ENCODE results near the gene TCIRG1.
A peak's percentile ranks its signal among the peaks of the same experiment; 100 is the strongest.

TCIRG1 gene

GRCh38 chr11:68040101-68040956 lies 1.5 kb downstream of the TCIRG1 start:
- no peaks in the 10 kb centered on the region for H3K27me3 Mint-ChIP-seq
- ATAC-seq (replicated peaks; ENCODE audit: extremely low read depth, poor library complexity, severe bottlenecking) (peak; percentile 55), DNase-seq (ENCODE audit: low spot score in 2 of 2) (peak; percentile 37)
- H3K27ac Mint-ChIP-seq (ENCODE audit: low read depth) = peak overlapping the region; percentile 90
- H3K9me3 Mint-ChIP-seq = no peaks in the 10 kb centered on the region
- H3K4me1 Mint-ChIP-seq = peaks cover 37% of the 10 kb centered on the region
- peaks cover 11% of the 10 kb centered on the region for H3K36me3 Mint-ChIP-seq (ENCODE audit: insufficient read depth)
- peak overlapping the region; percentile 91 for H3K4me3 Mint-ChIP-seq

GRCh38 chr11:68040957-68041591 lies 2.2 kb downstream of the TCIRG1 start:
- ATAC-seq (replicated peaks; ENCODE audit: extremely low read depth, poor library complexity, severe bottlenecking) (no peak), DNase-seq (ENCODE audit: low spot score in 2 of 2) (no peak)
- no peaks in the 10 kb centered on the region for H3K27me3 Mint-ChIP-seq
- H3K9me3 Mint-ChIP-seq = no peaks in the 10 kb centered on the region
- H3K27ac Mint-ChIP-seq (ENCODE audit: low read depth) = peak overlapping the region; percentile 90
- peaks cover 12% of the 10 kb centered on the region for H3K36me3 Mint-ChIP-seq (ENCODE audit: insufficient read depth)
- H3K4me3 Mint-ChIP-seq = peak overlapping the region; percentile 91
- peaks cover 37% of the 10 kb centered on the region for H3K4me1 Mint-ChIP-seq

- H3K36me3 Mint-ChIP-seq (ENCODE audit: insufficient read depth) = peaks cover 13% of the 10 kb centered on the region
- no peaks in the 10 kb centered on the region for H3K27me3 Mint-ChIP-seq
- peaks cover 34% of the 10 kb centered on the region for H3K4me1 Mint-ChIP-seq
- peak overlapping the region; percentile 91 for H3K4me3 Mint-ChIP-seq
- ATAC-seq (replicated peaks; ENCODE audit: extremely low read depth, poor library complexity, severe bottlenecking) = no peak
- no peaks in the 10 kb centered on the region for H3K9me3 Mint-ChIP-seq
- no peak for DNase-seq (ENCODE audit: low spot score in 2 of 2)
- no peak overlapping the region for H3K27ac Mint-ChIP-seq (ENCODE audit: low read depth)
Observed at GRCh38 chr11:68041617-68042218, 2.9 kb downstream of the TCIRG1 start.

GRCh38 chr11:68042219-68043028 lies 3.6 kb downstream of the TCIRG1 start:
- peaks cover 27% of the 10 kb centered on the region for H3K4me1 Mint-ChIP-seq
- no peak for ATAC-seq (replicated peaks; ENCODE audit: extremely low read depth, poor library complexity, severe bottlenecking)
- peaks cover 12% of the 10 kb centered on the region for H3K36me3 Mint-ChIP-seq (ENCODE audit: insufficient read depth)
- DNase-seq (ENCODE audit: low spot score in 2 of 2) = no peak
- no peak overlapping the region for H3K27ac Mint-ChIP-seq (ENCODE audit: low read depth)
- no peaks in the 10 kb centered on the region for H3K9me3 Mint-ChIP-seq
- no peaks in the 10 kb centered on the region for H3K27me3 Mint-ChIP-seq
- no peak overlapping the region for H3K4me3 Mint-ChIP-seq

- H3K27ac Mint-ChIP-seq (ENCODE audit: low read depth) = no peak overlapping the region
- H3K27me3 Mint-ChIP-seq = no peaks in the 10 kb centered on the region
- peaks cover 25% of the 10 kb centered on the region for H3K4me1 Mint-ChIP-seq
- H3K4me3 Mint-ChIP-seq = no peak overlapping the region
- H3K36me3 Mint-ChIP-seq (ENCODE audit: insufficient read depth) = peaks cover 15% of the 10 kb centered on the region
- DNase-seq (ENCODE audit: low spot score in 2 of 2) (no peak), ATAC-seq (replicated peaks; ENCODE audit: extremely low read depth, poor library complexity, severe bottlenecking) (no peak)
- no peaks in the 10 kb centered on the region for H3K9me3 Mint-ChIP-seq
Observed at GRCh38 chr11:68043029-68043348, 4.2 kb downstream of the TCIRG1 start.

GRCh38 chr11:68043349-68044144 lies 4.7 kb downstream of the TCIRG1 start:
- H3K36me3 Mint-ChIP-seq (ENCODE audit: insufficient read depth) = peaks cover 13% of the 10 kb centered on the region
- no peak for ATAC-seq (replicated peaks; ENCODE audit: extremely low read depth, poor library complexity, severe bottlenecking)
- H3K9me3 Mint-ChIP-seq = no peaks in the 10 kb centered on the region

GRCh38 chr11:68044145-68044813 lies 5.5 kb downstream of the TCIRG1 start:
- DNase-seq (ENCODE audit: low spot score in 2 of 2) (no peak), ATAC-seq (replicated peaks; ENCODE audit: extremely low read depth, poor library complexity, severe bottlenecking) (no peak)
- Mint-ChIP-seq H3K36me3 (ENCODE audit: insufficient read depth) (peaks cover 16% of the 10 kb centered on the region), H3K4me1 (peaks cover 22% of the 10 kb centered on the region), H3K27me3 (no peaks in the 10 kb centered on the region), H3K9me3 (no peaks in the 10 kb centered on the region), H3K4me3 (peak overlapping the region; percentile 27), H3K27ac (ENCODE audit: low read depth) (no peak overlapping the region)

More at GRCh38 chr11:68043349-68044144, 4.7 kb downstream of the TCIRG1 start:
- no peak overlapping the region for H3K4me3 Mint-ChIP-seq
- peaks cover 25% of the 10 kb centered on the region for H3K4me1 Mint-ChIP-seq
- no peak overlapping the region for H3K27ac Mint-ChIP-seq (ENCODE audit: low read depth)
- DNase-seq (ENCODE audit: low spot score in 2 of 2) = no peak
- H3K27me3 Mint-ChIP-seq = no peaks in the 10 kb centered on the region

GRCh38 chr11:68044898-68045351 lies 6.1 kb downstream of the TCIRG1 start:
- no peaks in the 10 kb centered on the region for H3K9me3 Mint-ChIP-seq
- no peak overlapping the region for H3K27ac Mint-ChIP-seq (ENCODE audit: low read depth)
- H3K4me3 Mint-ChIP-seq = no peak overlapping the region
- no peak for DNase-seq (ENCODE audit: low spot score in 2 of 2)
- no peak for ATAC-seq (replicated peaks; ENCODE audit: extremely low read depth, poor library complexity, severe bottlenecking)
- peaks cover 16% of the 10 kb centered on the region for H3K4me1 Mint-ChIP-seq
- H3K27me3 Mint-ChIP-seq = no peaks in the 10 kb centered on the region
- peaks cover 16% of the 10 kb centered on the region for H3K36me3 Mint-ChIP-seq (ENCODE audit: insufficient read depth)

- ATAC-seq (replicated peaks; ENCODE audit: extremely low read depth, poor library complexity, severe bottlenecking) (no peak), DNase-seq (ENCODE audit: low spot score in 2 of 2) (no peak)
- no peak overlapping the region for H3K4me3 Mint-ChIP-seq
- no peak overlapping the region for H3K27ac Mint-ChIP-seq (ENCODE audit: low read depth)
- H3K27me3 Mint-ChIP-seq = no peaks in the 10 kb centered on the region
- H3K9me3 Mint-ChIP-seq = no peaks in the 10 kb centered on the region
- peaks cover 13% of the 10 kb centered on the region for H3K36me3 Mint-ChIP-seq (ENCODE audit: insufficient read depth)
- H3K4me1 Mint-ChIP-seq = no peaks in the 10 kb centered on the region
Observed at GRCh38 chr11:68047437-68048290, 8.8 kb downstream of the TCIRG1 start.

- ATAC-seq (replicated peaks; ENCODE audit: extremely low read depth, poor library complexity, severe bottlenecking) (no peak), DNase-seq (ENCODE audit: low spot score in 2 of 2) (no peak)
- Mint-ChIP-seq H3K36me3 (ENCODE audit: insufficient read depth) (peaks cover 15% of the 10 kb centered on the region), H3K9me3 (no peaks in the 10 kb centered on the region), H3K27ac (ENCODE audit: low read depth) (no peak overlapping the region), H3K4me1 (no peaks in the 10 kb centered on the region), H3K27me3 (no peaks in the 10 kb centered on the region), H3K4me3 (no peak overlapping the region)
Observed at GRCh38 chr11:68048681-68049508, 10.1 kb downstream of the TCIRG1 start.
